ENCODE measurements around the gene WDR38.

Gene WDR38

DNA sequence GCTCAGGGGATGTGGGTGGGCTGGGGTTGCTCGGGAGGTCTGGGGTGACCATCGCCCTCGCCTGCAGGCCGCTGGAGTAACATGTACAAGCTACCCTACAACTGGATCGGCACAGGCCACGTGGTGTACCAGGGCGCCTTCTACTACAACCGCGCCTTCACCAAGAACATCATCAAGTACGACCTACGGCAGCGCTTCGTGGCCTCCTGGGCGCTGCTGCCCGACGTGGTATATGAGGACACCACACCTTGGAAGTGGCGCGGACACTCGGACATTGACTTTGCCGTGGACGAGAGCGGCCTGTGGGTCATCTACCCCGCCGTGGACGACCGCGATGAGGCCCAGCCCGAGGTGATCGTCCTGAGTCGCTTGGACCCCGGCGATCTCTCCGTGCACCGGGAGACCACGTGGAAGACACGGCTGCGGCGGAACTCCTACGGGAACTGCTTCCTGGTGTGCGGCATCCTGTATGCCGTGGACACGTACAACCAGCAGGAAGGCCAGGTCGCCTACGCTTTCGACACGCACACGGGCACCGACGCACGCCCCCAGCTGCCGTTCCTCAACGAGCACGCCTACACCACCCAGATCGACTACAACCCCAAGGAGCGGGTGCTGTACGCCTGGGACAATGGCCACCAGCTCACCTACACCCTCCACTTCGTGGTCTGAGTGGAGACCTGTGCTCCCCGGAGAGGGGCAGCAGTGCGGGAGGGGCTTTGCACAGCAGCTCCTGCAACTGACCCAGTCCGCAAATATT, 43.3 kb upstream of the WDR38 start:
- ChIA-PET POLR2A (no interaction called here), CTCF (interaction anchor here (1.7 to 3.4 kb wide), 2 partner anchors 8 to 43 kb away, joined by 6 to 17 read pairs; partner anchors contain the start of gene WDR38)
- TF ChIP-seq, protein P1, sequence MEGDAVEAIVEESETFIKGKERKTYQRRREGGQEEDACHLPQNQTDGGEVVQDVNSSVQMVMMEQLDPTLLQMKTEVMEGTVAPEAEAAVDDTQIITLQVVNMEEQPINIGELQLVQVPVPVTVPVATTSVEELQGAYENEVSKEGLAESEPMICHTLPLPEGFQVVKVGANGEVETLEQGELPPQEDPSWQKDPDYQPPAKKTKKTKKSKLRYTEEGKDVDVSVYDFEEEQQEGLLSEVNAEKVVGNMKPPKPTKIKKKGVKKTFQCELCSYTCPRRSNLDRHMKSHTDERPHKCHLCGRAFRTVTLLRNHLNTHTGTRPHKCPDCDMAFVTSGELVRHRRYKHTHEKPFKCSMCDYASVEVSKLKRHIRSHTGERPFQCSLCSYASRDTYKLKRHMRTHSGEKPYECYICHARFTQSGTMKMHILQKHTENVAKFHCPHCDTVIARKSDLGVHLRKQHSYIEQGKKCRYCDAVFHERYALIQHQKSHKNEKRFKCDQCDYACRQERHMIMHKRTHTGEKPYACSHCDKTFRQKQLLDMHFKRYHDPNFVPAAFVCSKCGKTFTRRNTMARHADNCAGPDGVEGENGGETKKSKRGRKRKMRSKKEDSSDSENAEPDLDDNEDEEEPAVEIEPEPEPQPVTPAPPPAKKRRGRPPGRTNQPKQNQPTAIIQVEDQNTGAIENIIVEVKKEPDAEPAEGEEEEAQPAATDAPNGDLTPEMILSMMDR (IDR thresholded peaks at IDR 0.05; ENCODE audit: control extremely low read depth, extremely low read depth, low read depth, missing control alignments): no peak
- DNase-seq (ENCODE audit: extremely low spot score): no peak

- DNase-seq (ENCODE audit: extremely low spot score): no peak
- ChIA-PET CTCF (interaction anchor here (0.7 to 5.1 kb wide), 4 partner anchors 8 to 43 kb away, joined by 3 to 36 read pairs (median 22); partner anchors contain the start of genes NR6A1, OLFML2A and WDR38), POLR2A (no interaction called here)
- TF ChIP-seq, protein P1 (IDR thresholded peaks at IDR 0.05; ENCODE audit: control extremely low read depth, extremely low read depth, low read depth, missing control alignments): no peak
These were observed 42.5 kb upstream of the WDR38 start for GRCh38 chr9:124810663-124811355.

GRCh38 chr9:124812441-124812876, 40.8 kb upstream of the WDR38 start:
- POLR2A ChIA-PET: no interaction called here
- CTCF ChIA-PET: interaction anchor here (1.2 to 5.1 kb wide), 5 partner anchors 28 to 41 kb away, joined by 3 to 36 read pairs (median 4); partner anchors contain the start of genes NR6A1, OLFML2A and WDR38
- TF ChIP-seq, protein P1 (IDR thresholded peaks at IDR 0.05; ENCODE audit: control extremely low read depth, extremely low read depth, low read depth, missing control alignments): no peak
- DNase-seq (ENCODE audit: extremely low spot score): no peak

DNA sequence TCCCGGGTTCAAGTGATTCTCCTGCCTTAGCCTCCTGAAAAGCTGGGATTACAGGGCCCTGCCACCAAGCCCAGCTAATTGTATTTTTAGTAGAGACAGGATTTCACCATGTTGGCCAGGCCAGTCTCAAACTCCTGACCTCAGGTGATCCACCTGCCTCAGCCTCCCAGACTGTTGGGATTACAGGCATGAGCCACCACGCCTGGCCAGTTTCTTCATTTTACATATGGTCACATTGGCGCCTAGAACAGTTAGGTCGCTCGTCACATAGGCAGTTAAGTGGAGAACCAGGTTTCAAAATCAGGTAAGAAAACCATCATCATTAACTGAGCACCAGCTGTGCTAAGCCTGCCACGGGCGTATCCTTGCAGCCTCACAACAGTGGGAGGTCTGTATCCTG, 40.2 kb upstream of the WDR38 start:
- no peak for DNase-seq (ENCODE audit: extremely low spot score)
- POLR2A ChIA-PET: interaction anchor here (0.6 kb wide), 1 partner anchor 195 kb away, joined by 3 read pairs; no protein-coding TSS in a partner anchor
- TF ChIP-seq, protein P1 (IDR thresholded peaks at IDR 0.05; ENCODE audit: control extremely low read depth, extremely low read depth, low read depth, missing control alignments): no peak
- CTCF ChIA-PET: interaction anchor here (0.8 to 5.1 kb wide), 11 partner anchors 11 to 196 kb away, joined by 3 to 36 read pairs (median 6); partner anchors contain the start of genes NR6A1, OLFML2A and WDR38

- ChIA-PET CTCF (interaction anchor here (0.7 to 5.1 kb wide), 15 partner anchors 10 to 197 kb away, joined by 3 to 36 read pairs (median 4); partner anchors contain the start of genes NR6A1, OLFML2A and WDR38), POLR2A (interaction anchor here (0.6 kb wide), 1 partner anchor 194 kb away, joined by 3 read pairs; no protein-coding TSS in a partner anchor)
- no peak for DNase-seq (ENCODE audit: extremely low spot score)
- TF ChIP-seq, protein P1 (IDR thresholded peaks at IDR 0.05; ENCODE audit: control extremely low read depth, extremely low read depth, low read depth, missing control alignments): no peak
These were observed 39.6 kb upstream of the WDR38 start for GRCh38 chr9:124813501-124814163.

- CTCF ChIA-PET: interaction anchor here (0.7 to 5.1 kb wide), 12 partner anchors 10 to 197 kb away, joined by 3 to 36 read pairs (median 5); partner anchors contain the start of genes NR6A1, OLFML2A and WDR38
- TF ChIP-seq, protein P1 (IDR thresholded peaks at IDR 0.05; ENCODE audit: control extremely low read depth, extremely low read depth, low read depth, missing control alignments): no peak
- no peak for DNase-seq (ENCODE audit: extremely low spot score)
- POLR2A ChIA-PET: no interaction called here
These were observed 39.1 kb upstream of the WDR38 start for GRCh38 chr9:124814164-124814535.
